Neural cell (in vitro differentiated cells): ENCODE data around the gene FITM2. TPM values are rescaled to one million over a fixed set of nuclear protein-coding genes. Genes with fewer than 3 reads are reported as not detected.
"Not testable (repeated sequence)": the region's sequence is repeated elsewhere in the genome, so short reads cannot be mapped to it uniquely, and the experiment has no call there.

ENCODE experiments used
- H2AFZ ChIP-seq: fragments of 200-600, 300-800 bp; sonication (generic), shearing (Covaris generic); 2 replicates; pipeline ENCODE4 v1.6.0; 2014; ENCODE audit warnings: low read depth, mild to moderate bottlenecking, antibody characterized with exemption, low read length, moderate library complexity
- H3F3A ChIP-seq: fragments of 200-600 bp; shearing (Covaris generic); 2 replicates; pipeline ENCODE4 v1.6.1; 2016; ENCODE audit warnings: mild to moderate bottlenecking, moderate library complexity, mixed read lengths, antibody characterized with exemption, low read length; ENCODE audit not compliant: insufficient read depth, poor library complexity, severe bottlenecking
- H3K27ac ChIP-seq: fragments of 200-600, 300-800 bp; sonication (generic), shearing (Covaris generic); 2 replicates; pipeline ENCODE4 v1.5.1; 2014; ENCODE audit warnings: mild to moderate bottlenecking, low read length, moderate library complexity
- H3K27me3 ChIP-seq: fragments of 300-800, 200-600 bp; sonication (generic), shearing (Covaris generic); 2 replicates; pipeline ENCODE4 v1.6.0; 2014; ENCODE audit warnings: mild to moderate bottlenecking, low read depth, low read length, moderate library complexity; ENCODE audit not compliant: insufficient read depth
- H3K36me3 ChIP-seq: fragments of 300-800, 200-600 bp; sonication (generic), shearing (Covaris generic); 2 replicates; pipeline ENCODE4 v1.5.1; 2014; ENCODE audit warnings: mild to moderate bottlenecking, antibody characterized with exemption, low read length, moderate library complexity; ENCODE audit not compliant: insufficient read depth
- H3K4me2 ChIP-seq: fragments of 300-800, 200-600 bp; sonication (generic), shearing (Covaris generic); 2 replicates; pipeline ENCODE4 v1.6.0; 2014; ENCODE audit warnings: mild to moderate bottlenecking, low read length
- H3K4me3 ChIP-seq: fragments of 300-800, 200-600 bp; sonication (generic), shearing (Covaris generic); 2 replicates; pipeline ENCODE4 v1.5.1; 2014; ENCODE audit warnings: mild to moderate bottlenecking, low read length, moderate library complexity
- H3K79me2 ChIP-seq: fragments of 200-600 bp; shearing (Covaris generic); replicated peaks from 2 replicates; pipeline ENCODE4 v1.6.0; 2014; ENCODE audit warnings: mild to moderate bottlenecking, low read length, moderate library complexity; ENCODE audit not compliant: insufficient read depth
- H3K9ac ChIP-seq: fragments of 300-800, 200-600 bp; sonication (generic), shearing (Covaris generic); 2 replicates; pipeline ENCODE4 v1.6.1; 2016; ENCODE audit warnings: mild to moderate bottlenecking, low read length, mixed read lengths
- H3K9me2 ChIP-seq: fragments of 200-600 bp; shearing (Covaris generic); 2 replicates; pipeline ENCODE4 v1.6.1; 2016; ENCODE audit warnings: mild to moderate bottlenecking, low read length, mixed read lengths; ENCODE audit not compliant: insufficient read depth
- H3K9me3 ChIP-seq: fragments of 200-600, 300-800 bp; sonication (generic), shearing (Covaris generic); 2 replicates; pipeline ENCODE4 v1.6.1; 2016; ENCODE audit warnings: mild to moderate bottlenecking, mixed run types, low read length, moderate library complexity, mixed read lengths
- H4K20me1 ChIP-seq: fragments of 200-600 bp; shearing (Covaris generic); 2 replicates; pipeline ENCODE4 v1.6.1; 2016; ENCODE audit warnings: mild to moderate bottlenecking, mixed run types; ENCODE audit not compliant: insufficient read depth
- EP300 ChIP-seq: fragments of 450-650 bp; conservative IDR thresholded peaks from 2 replicates; pipeline ENCODE4 v1.6.1; 2014; ENCODE audit warnings: antibody characterized with exemption, mild to moderate bottlenecking, moderate library complexity; ENCODE audit not compliant: poor library complexity, severe bottlenecking
- EZH2 ChIP-seq: fragments of 200-600, 300-800 bp; shearing (Covaris generic), sonication (generic); IDR thresholded peaks from 2 replicates; pipeline ENCODE4 v1.6.1; 2014; ENCODE audit warnings: antibody characterized with exemption, low read length, borderline replicate concordance, mild to moderate bottlenecking; ENCODE audit not compliant: insufficient read depth, poor library complexity, severe bottlenecking
- MXI1 ChIP-seq: fragments of 450-650 bp; conservative IDR thresholded peaks from 2 replicates; pipeline ENCODE4 v1.6.1; 2014; ENCODE audit warnings: antibody characterized with exemption, mild to moderate bottlenecking; ENCODE audit not compliant: poor library complexity, severe bottlenecking
- POLR2AphosphoS5 ChIP-seq: IDR thresholded peaks from 2 replicates; pipeline ENCODE4 v1.6.1; 2012
- RAD21 ChIP-seq: fragments of 450-650 bp; conservative IDR thresholded peaks from 2 replicates; pipeline ENCODE4 v1.6.1; 2014; ENCODE audit warnings: antibody characterized with exemption, mild to moderate bottlenecking, moderate library complexity
- SMC3 ChIP-seq: fragments of 450-650 bp; conservative IDR thresholded peaks from 2 replicates; pipeline ENCODE4 v1.6.1; 2014; ENCODE audit warnings: antibody characterized with exemption, mild to moderate bottlenecking, moderate library complexity; ENCODE audit not compliant: poor library complexity
- TAF1 ChIP-seq: IDR thresholded peaks from 2 replicates; pipeline ENCODE4 v1.6.1; 2012; ENCODE audit warnings: low read depth
- polyA plus RNA-seq: library from polyadenylated mRNA; depleted of rRNA; stranded (reverse); fragments of >200 nt; gene quantifications from 2 replicates; pipeline ENCODE4 v1.2.3, GENCODE V29; 2014
- TF ChIP-seq, protein P1 (sequence below): IDR thresholded peaks from 2 replicates; pipeline ENCODE4 v1.6.1; 2012; ENCODE audit warnings: borderline replicate concordance
- TF ChIP-seq, protein P2 (sequence below): fragments of 450-650 bp; IDR thresholded peaks from 2 replicates; pipeline ENCODE4 v1.5.1; 2014; ENCODE audit warnings: antibody characterized with exemption, mild to moderate bottlenecking, moderate library complexity; ENCODE audit not compliant: poor library complexity, severe bottlenecking

Gene FITM2
- polyA plus RNA-seq, 1 donor from 2014 or later = 5.5 TPM

DNA sequence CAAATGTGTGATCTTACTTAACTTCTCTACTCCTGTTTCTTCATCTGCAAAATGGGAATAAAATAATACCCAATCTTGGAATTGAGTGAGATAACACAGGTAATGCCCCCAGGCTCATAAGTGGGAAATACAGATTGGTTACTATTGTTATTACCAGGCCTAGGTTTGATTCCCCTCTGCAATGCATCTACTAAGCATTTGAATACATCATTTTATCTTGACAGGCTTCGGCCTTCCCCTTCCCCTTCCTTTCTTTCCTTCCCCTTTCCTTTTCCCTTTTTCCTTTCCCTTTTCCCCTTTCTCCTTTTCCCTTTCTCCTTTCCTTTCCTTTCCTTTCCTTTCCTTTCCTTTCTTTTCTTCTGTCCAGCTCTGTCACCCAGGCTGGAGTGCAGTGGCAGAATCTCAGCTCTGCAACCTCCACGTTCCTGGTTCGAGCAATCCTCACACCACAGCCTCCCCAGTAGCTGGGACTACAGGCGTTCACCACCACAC lies 37.2 kb upstream of the FITM2 start:
- no peak overlapping the region for H3K4me3 ChIP-seq
- H3K9ac ChIP-seq = no peak overlapping the region
- no peak overlapping the region for H2AFZ ChIP-seq
- H3K9me2 ChIP-seq = no peaks in the 10 kb centered on the region
- TF ChIP-seq POLR2AphosphoS5 (no peak), EP300 (no peak), MXI1 (no peak), EZH2 (no peak), SMC3 (no peak), TAF1 (no peak), RAD21 (no peak)
- TF ChIP-seq, protein P1, sequence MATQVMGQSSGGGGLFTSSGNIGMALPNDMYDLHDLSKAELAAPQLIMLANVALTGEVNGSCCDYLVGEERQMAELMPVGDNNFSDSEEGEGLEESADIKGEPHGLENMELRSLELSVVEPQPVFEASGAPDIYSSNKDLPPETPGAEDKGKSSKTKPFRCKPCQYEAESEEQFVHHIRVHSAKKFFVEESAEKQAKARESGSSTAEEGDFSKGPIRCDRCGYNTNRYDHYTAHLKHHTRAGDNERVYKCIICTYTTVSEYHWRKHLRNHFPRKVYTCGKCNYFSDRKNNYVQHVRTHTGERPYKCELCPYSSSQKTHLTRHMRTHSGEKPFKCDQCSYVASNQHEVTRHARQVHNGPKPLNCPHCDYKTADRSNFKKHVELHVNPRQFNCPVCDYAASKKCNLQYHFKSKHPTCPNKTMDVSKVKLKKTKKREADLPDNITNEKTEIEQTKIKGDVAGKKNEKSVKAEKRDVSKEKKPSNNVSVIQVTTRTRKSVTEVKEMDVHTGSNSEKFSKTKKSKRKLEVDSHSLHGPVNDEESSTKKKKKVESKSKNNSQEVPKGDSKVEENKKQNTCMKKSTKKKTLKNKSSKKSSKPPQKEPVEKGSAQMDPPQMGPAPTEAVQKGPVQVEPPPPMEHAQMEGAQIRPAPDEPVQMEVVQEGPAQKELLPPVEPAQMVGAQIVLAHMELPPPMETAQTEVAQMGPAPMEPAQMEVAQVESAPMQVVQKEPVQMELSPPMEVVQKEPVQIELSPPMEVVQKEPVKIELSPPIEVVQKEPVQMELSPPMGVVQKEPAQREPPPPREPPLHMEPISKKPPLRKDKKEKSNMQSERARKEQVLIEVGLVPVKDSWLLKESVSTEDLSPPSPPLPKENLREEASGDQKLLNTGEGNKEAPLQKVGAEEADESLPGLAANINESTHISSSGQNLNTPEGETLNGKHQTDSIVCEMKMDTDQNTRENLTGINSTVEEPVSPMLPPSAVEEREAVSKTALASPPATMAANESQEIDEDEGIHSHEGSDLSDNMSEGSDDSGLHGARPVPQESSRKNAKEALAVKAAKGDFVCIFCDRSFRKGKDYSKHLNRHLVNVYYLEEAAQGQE = no peak
- TF ChIP-seq, protein P2, sequence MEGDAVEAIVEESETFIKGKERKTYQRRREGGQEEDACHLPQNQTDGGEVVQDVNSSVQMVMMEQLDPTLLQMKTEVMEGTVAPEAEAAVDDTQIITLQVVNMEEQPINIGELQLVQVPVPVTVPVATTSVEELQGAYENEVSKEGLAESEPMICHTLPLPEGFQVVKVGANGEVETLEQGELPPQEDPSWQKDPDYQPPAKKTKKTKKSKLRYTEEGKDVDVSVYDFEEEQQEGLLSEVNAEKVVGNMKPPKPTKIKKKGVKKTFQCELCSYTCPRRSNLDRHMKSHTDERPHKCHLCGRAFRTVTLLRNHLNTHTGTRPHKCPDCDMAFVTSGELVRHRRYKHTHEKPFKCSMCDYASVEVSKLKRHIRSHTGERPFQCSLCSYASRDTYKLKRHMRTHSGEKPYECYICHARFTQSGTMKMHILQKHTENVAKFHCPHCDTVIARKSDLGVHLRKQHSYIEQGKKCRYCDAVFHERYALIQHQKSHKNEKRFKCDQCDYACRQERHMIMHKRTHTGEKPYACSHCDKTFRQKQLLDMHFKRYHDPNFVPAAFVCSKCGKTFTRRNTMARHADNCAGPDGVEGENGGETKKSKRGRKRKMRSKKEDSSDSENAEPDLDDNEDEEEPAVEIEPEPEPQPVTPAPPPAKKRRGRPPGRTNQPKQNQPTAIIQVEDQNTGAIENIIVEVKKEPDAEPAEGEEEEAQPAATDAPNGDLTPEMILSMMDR = no peak
- no peaks in the 10 kb centered on the region for H3K27me3 ChIP-seq
- no peaks in the 10 kb centered on the region for H3K9me3 ChIP-seq
- H3K4me2 ChIP-seq = no peak overlapping the region
- H3F3A ChIP-seq = no peaks in the 10 kb centered on the region
- no peaks in the 10 kb centered on the region for H3K79me2 ChIP-seq
- H3K27ac ChIP-seq = no peak overlapping the region
- no peaks in the 10 kb centered on the region for H3K36me3 ChIP-seq
- H4K20me1 ChIP-seq = no peaks in the 10 kb centered on the region

DNA sequence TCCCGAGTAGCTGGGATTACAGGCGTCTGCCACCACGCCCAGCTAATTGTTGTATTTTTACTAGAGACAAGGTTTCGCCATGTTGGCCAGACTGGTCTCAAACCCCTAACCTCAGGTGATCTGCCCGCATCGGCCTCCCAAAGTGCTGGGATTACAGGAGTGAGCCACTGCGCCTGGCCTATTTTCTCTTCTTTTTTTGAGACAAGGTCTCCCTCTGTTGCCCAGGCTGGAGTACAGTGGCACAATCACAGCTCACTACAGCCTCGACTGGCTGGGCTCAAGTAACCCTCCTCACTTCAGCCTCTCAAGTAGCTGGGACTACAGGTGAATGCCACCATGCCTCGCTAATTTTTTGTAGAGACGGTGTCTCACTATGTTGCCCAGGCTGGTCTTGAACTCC lies 34.9 kb upstream of the FITM2 start:
- not testable (repeated sequence) for H3K9ac ChIP-seq, H3K4me2 ChIP-seq, H3K4me3 ChIP-seq, H3K36me3 ChIP-seq, H3F3A ChIP-seq, H2AFZ ChIP-seq, H3K27me3 ChIP-seq, H3K27ac ChIP-seq, H3K9me3 ChIP-seq, H3K79me2 ChIP-seq, H4K20me1 ChIP-seq, H3K9me2 ChIP-seq

DNA sequence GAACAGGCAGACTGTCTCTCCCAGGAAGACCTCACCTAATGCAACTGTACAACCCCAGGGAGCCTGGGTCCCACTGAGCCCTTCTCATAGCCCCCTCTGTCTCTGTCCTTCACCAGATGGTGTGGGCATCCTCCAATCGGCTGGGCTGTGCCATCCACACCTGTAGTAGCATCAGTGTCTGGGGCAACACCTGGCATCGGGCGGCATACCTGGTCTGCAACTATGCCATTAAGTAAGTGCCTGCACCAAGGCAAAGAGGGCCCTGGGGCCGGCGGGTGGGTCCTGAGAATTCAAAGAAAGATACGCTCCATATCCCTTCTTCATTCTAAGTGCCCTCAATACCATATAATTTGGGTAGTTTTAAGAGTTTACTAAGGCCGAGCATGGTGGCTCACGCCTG lies 34.1 kb upstream of the FITM2 start:
- Histone ChIP-seq H3K9me2 (no peaks in the 10 kb centered on the region), H3K27ac (no peak overlapping the region), H3K79me2 (no peaks in the 10 kb centered on the region)

More for the DNA sequence above, 34.1 kb upstream of the FITM2 start:
- TF ChIP-seq EZH2 (no peak), EP300 (no peak), POLR2AphosphoS5 (no peak), TAF1 (no peak), SMC3 (no peak), RAD21 (no peak)
- TF ChIP-seq, protein P1 = no peak
- no peaks in the 10 kb centered on the region for H3F3A ChIP-seq
- no peaks in the 10 kb centered on the region for H4K20me1 ChIP-seq
- H3K4me3 ChIP-seq = no peak overlapping the region
- H3K36me3 ChIP-seq = no peaks in the 10 kb centered on the region
- H3K9me3 ChIP-seq = no peaks in the 10 kb centered on the region
- H2AFZ ChIP-seq = no peak overlapping the region
- no peak overlapping the region for H3K4me2 ChIP-seq
- H3K27me3 ChIP-seq = no peaks in the 10 kb centered on the region
- no peak overlapping the region for H3K9ac ChIP-seq
